DOHH2 (cell line): Measurements from ENCODE around the gene UQCRFS1.

Experiments used
- H3F3A ChIP-seq: fragments of 200-600 bp; sonication (generic), shearing (Covaris generic); 2 replicates; pipeline ENCODE4 v1.6.0; 2016; ENCODE audit warnings: antibody characterized with exemption, mild to moderate bottlenecking; ENCODE audit not compliant: control insufficient read depth, insufficient read depth
- H3K27ac ChIP-seq: fragments of 200-600 bp; sonication (generic); 2 replicates; pipeline ENCODE4 v1.5.1; 2014; ENCODE audit warnings: low read depth, mild to moderate bottlenecking, low read length, moderate library complexity
- H3K27me3 ChIP-seq: fragments of 200-600 bp; sonication (generic); 2 replicates; pipeline ENCODE4 v1.6.1; 2014; ENCODE audit warnings: mild to moderate bottlenecking, low read length, mixed read lengths; ENCODE audit not compliant: control insufficient read depth
- H3K36me3 ChIP-seq: fragments of 200-600 bp; sonication (generic); 2 replicates; pipeline ENCODE4 v1.6.1; 2014; ENCODE audit warnings: mild to moderate bottlenecking, low read length, moderate library complexity, mixed read lengths; ENCODE audit not compliant: control insufficient read depth
- H3K4me1 ChIP-seq: fragments of 200-600 bp; sonication (generic); 2 replicates; pipeline ENCODE4 v1.6.1; 2014; ENCODE audit warnings: mild to moderate bottlenecking, low read length, mixed read lengths; ENCODE audit not compliant: control insufficient read depth
- H3K4me2 ChIP-seq: fragments of 200-600 bp; sonication (generic); 2 replicates; pipeline ENCODE4 v1.6.0; 2014; ENCODE audit warnings: mild to moderate bottlenecking, low read length, moderate library complexity
- H3K4me3 ChIP-seq: fragments of 200-600 bp; sonication (generic); 2 replicates; pipeline ENCODE4 v1.5.1; 2014; ENCODE audit warnings: mild to moderate bottlenecking, low read length, mixed read lengths
- H3K79me2 ChIP-seq: fragments of 200-600 bp; sonication (generic); 2 replicates; pipeline ENCODE4 v1.6.1; 2014; ENCODE audit warnings: mild to moderate bottlenecking, low read length, mixed read lengths; ENCODE audit not compliant: control insufficient read depth
- H3K9me2 ChIP-seq: fragments of 200-600 bp; sonication (generic); replicated peaks from 2 replicates; pipeline ENCODE4 v1.6.1; 2014; ENCODE audit warnings: mild to moderate bottlenecking, low read length, mixed read lengths; ENCODE audit not compliant: control insufficient read depth
- H3K9me3 ChIP-seq: fragments of 200-600 bp; sonication (generic); 2 replicates; pipeline ENCODE4 v1.6.1; 2014; ENCODE audit warnings: antibody characterized with exemption, low read length, mixed read lengths; ENCODE audit not compliant: control insufficient read depth, insufficient read depth
- H4K20me1 ChIP-seq: fragments of 200-600 bp; sonication (generic); 2 replicates; pipeline ENCODE4 v1.6.0; 2014; ENCODE audit warnings: low read depth, mild to moderate bottlenecking, antibody characterized with exemption, low read length, moderate library complexity; ENCODE audit not compliant: control insufficient read depth, insufficient read depth
- EZH2phosphoT487 ChIP-seq: fragments of 200-600 bp; sonication (generic); IDR thresholded peaks from 2 replicates; pipeline ENCODE4 v1.6.1; 2017; ENCODE audit warnings: borderline replicate concordance, mild to moderate bottlenecking, antibody characterized with exemption, low read length, moderate library complexity, mixed read lengths
- TF ChIP-seq, protein P1 (sequence below): fragments of 200-600 bp; sonication (generic); IDR thresholded peaks from one replicate; pipeline ENCODE4 v1.5.1; 2014; ENCODE audit warnings: antibody characterized with exemption, mild to moderate bottlenecking, low read depth, low read length; ENCODE audit not compliant: poor library complexity, severe bottlenecking

Gene UQCRFS1

DNA sequence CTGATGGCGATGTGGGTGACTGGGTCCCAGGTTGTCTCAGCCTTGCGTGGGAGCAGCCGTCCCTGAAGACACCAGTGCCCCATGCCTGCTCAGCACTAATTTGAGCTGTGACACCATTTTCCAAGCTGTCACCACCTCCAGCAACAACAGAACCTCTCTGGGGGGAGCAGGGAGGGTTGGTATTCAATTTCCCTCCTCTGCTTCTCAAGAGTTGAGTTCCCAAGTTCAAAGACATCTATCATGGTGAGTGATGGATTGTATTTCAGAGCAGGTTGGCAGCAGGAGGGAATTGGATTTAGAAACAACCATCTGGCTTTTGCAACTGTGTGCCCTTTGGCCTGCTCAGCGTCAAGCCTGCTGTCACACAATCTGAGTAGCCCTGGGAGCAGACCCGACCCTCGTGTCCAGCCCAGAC lies 46.9 kb upstream of the UQCRFS1 start:
- Histone ChIP-seq H3K27ac (no peak overlapping the region), H4K20me1 (no peaks in the 10 kb centered on the region), H3K36me3 (no peaks in the 10 kb centered on the region), H3K9me3 (no peaks in the 10 kb centered on the region; the same call in 1 of the 2 replicates), H3K79me2 (no peaks in the 10 kb centered on the region), H3K4me2 (no peak overlapping the region), H3K27me3 (no peaks in the 10 kb centered on the region), H3K4me1 (no peaks in the 10 kb centered on the region), H3K4me3 (no peak overlapping the region), H3K9me2 (no peaks in the 10 kb centered on the region), H3F3A (no peaks in the 10 kb centered on the region)
- TF ChIP-seq, protein P1, sequence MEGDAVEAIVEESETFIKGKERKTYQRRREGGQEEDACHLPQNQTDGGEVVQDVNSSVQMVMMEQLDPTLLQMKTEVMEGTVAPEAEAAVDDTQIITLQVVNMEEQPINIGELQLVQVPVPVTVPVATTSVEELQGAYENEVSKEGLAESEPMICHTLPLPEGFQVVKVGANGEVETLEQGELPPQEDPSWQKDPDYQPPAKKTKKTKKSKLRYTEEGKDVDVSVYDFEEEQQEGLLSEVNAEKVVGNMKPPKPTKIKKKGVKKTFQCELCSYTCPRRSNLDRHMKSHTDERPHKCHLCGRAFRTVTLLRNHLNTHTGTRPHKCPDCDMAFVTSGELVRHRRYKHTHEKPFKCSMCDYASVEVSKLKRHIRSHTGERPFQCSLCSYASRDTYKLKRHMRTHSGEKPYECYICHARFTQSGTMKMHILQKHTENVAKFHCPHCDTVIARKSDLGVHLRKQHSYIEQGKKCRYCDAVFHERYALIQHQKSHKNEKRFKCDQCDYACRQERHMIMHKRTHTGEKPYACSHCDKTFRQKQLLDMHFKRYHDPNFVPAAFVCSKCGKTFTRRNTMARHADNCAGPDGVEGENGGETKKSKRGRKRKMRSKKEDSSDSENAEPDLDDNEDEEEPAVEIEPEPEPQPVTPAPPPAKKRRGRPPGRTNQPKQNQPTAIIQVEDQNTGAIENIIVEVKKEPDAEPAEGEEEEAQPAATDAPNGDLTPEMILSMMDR = no peak
- TF ChIP-seq EZH2phosphoT487 = no peak

DNA sequence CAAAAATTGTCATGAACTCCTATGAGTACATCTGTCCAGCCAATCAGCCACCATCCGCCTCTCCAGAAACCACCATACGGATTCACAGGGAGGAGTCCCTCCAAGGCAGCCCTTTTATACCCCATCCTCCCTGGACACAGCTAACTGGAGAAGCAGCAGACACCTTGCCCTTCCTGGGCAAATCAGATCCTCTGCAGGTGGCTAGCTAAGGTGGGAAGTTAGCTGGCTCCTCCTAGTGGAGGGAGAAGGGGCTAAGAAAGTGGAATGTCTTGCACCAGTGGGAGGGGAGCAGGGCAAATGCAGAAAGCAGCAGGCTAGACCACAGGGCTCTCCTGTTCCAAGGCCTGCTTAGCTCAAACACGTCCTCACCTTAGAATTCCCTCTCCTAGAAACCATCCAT lies 46.2 kb upstream of the UQCRFS1 start:
- Histone ChIP-seq H3K79me2 (no peaks in the 10 kb centered on the region), H3F3A (no peaks in the 10 kb centered on the region), H3K27ac (no peak overlapping the region), H3K27me3 (no peaks in the 10 kb centered on the region), H3K36me3 (no peaks in the 10 kb centered on the region), H4K20me1 (no peaks in the 10 kb centered on the region), H3K4me1 (no peaks in the 10 kb centered on the region), H3K9me3 (no peaks in the 10 kb centered on the region; the same call in 1 of the 2 replicates), H3K9me2 (no peaks in the 10 kb centered on the region), H3K4me3 (no peak overlapping the region), H3K4me2 (no peak overlapping the region)
- TF ChIP-seq, protein P1 = peak; percentile 57
- no peak for TF ChIP-seq EZH2phosphoT487

DNA sequence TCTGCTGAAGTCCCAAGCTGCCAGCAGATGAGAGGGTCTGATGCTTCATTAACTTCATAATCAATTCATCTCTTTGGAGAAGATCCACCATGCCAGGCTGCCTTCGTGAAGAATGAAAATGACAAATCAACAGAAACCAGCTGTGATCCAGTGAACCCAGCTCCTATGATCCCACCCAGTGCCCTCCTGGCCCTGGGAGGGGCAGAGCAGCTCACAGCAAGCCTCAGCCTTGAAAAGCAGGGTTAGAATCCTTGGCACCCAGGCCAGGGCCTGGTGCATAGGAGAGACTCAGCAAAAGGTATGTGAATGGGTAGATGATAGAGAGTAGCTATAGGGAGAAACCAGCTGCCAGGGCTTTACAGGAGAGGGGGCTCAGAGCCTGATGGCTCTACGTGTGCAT lies 43.6 kb upstream of the UQCRFS1 start:
- no peaks in the 10 kb centered on the region for H3K9me2 ChIP-seq
- no peaks in the 10 kb centered on the region for H3K4me1 ChIP-seq
- no peak for TF ChIP-seq EZH2phosphoT487
- TF ChIP-seq, protein P1 = no peak
- H3K4me3 ChIP-seq = no peak overlapping the region
- no peak overlapping the region for H3K4me2 ChIP-seq
- no peaks in the 10 kb centered on the region for H3K27me3 ChIP-seq
- H3K9me3 ChIP-seq = no peaks in the 10 kb centered on the region; the same call in 1 of the 2 replicates
- no peak overlapping the region for H3K27ac ChIP-seq
- no peaks in the 10 kb centered on the region for H3K36me3 ChIP-seq
- no peaks in the 10 kb centered on the region for H3F3A ChIP-seq
- no peaks in the 10 kb centered on the region for H4K20me1 ChIP-seq
- no peaks in the 10 kb centered on the region for H3K79me2 ChIP-seq
